HepG2 (cell line): ENCODE data around the gene FBRSL1. TPM values are rescaled to one million over a fixed set of nuclear protein-coding genes. Genes with fewer than 3 reads are reported as not detected.
A peak's percentile ranks its signal among the peaks of the same experiment; 100 is the strongest.

ENCODE experiments used
- ATAC-seq: fragments of 200-7000 bp; cut with Tn5 transposase; 3 replicates; pipeline ENCODE4 v1.9.1; 2020; ENCODE audit warnings: mild to moderate bottlenecking, moderate library complexity
- BruUV-seq: library from RNA; stranded (reverse); fragments of 400-500 nt; replicated peaks from 2 replicates; lab custom pipeline; 2021; lab: Mats Ljungman, UMichigan
- CTCF ChIA-PET: fragments of 300-600 bp; formaldehyde crosslinking; extraction: SDS; loops from one replicate; lab custom pipeline; 2021; ENCODE audit warnings: low total read pairs, inconsistent platforms, low intra/inter-chr PET ratio; lab: Yijun Ruan, JAX
- POLR2A ChIA-PET: fragments of 350-600 bp; sonication (Branson Sonifier 250); formaldehyde crosslinking; loops from one replicate; lab custom pipeline; 2020; ENCODE audit warnings: antibody characterized with exemption, inconsistent platforms; lab: Yijun Ruan, JAX
- DNase-seq: peaks from one replicate; pipeline ENCODE4 v3.0.0-alpha.2; 2015; ENCODE audit warnings: low spot score
- FAIRE-seq: peaks from 3 replicates; lab custom pipeline; 2011; peaks lifted over from hg19 to GRCh38; lab: Jason Lieb, UNC
- H2AFZ ChIP-seq: one replicate; pipeline ENCODE4 v1.6.1; 2011; ENCODE audit warnings: low read length, inconsistent platforms
- H3K27ac ChIP-seq: fragments of 300-600 bp; 3 replicates; pipeline ENCODE4 v1.8.0; 2011; ENCODE audit warnings: mixed run types, mild to moderate bottlenecking, mixed read lengths, low read length, inconsistent platforms; ENCODE audit not compliant: insufficient read depth; ENCODE audit errors: extremely low read length
- H3K27me3 ChIP-seq, 2 experiments: fragments of 200-600 bp in 1 of 2; 2 replicates in 1 of 2; 3 replicates in 1 of 2; pipeline versions ENCODE4 v1.6.0 to v1.8.0; 2011; ENCODE audit warnings: low read length in 2 of 2, mild to moderate bottlenecking in 2 of 2, moderate library complexity in 2 of 2, inconsistent platforms in 1 of 2; ENCODE audit not compliant: insufficient read depth in 2 of 2, control insufficient read depth in 1 of 2
- H3K36me3 ChIP-seq, 2 experiments: fragments of 200-600 bp in 1 of 2; replicated peaks in 1 of 2; 2 replicates in 1 of 2; 3 replicates in 1 of 2; pipeline versions ENCODE4 v1.5.1 to v1.8.0; 2011; ENCODE audit warnings: low read length in 2 of 2, inconsistent platforms in 1 of 2; ENCODE audit not compliant: insufficient read depth in 2 of 2, control insufficient read depth in 1 of 2
- H3K4me1 ChIP-seq: 2 replicates; pipeline ENCODE4 v1.5.1; 2012; ENCODE audit warnings: low read length, inconsistent platforms; ENCODE audit not compliant: insufficient read depth
- H3K4me2 ChIP-seq: 2 replicates; pipeline ENCODE4 v1.6.0; 2011; ENCODE audit warnings: low read depth, low read length, inconsistent platforms
- H3K4me3 ChIP-seq, 3 experiments: fragments of 200-600 bp in 1 of 3; sonication (generic), shearing (Covaris generic) in 1 of 3; replicated peaks in 1 of 3; 2 replicates each; pipeline ENCODE4 v1.5.1; 2011 to 2016; ENCODE audit warnings: low read length in 3 of 3, inconsistent platforms in 2 of 3, low read depth in 2 of 3, mild to moderate bottlenecking in 2 of 3, control low read depth in 1 of 3, mixed read lengths in 1 of 3; ENCODE audit not compliant: insufficient read depth in 1 of 3
- H3K79me2 ChIP-seq: one replicate; pipeline ENCODE4 v1.6.1; 2011; ENCODE audit warnings: low read length, inconsistent platforms; ENCODE audit not compliant: insufficient read depth
- H3K9ac ChIP-seq: 2 replicates; pipeline ENCODE4 v1.6.0; 2011; ENCODE audit warnings: mild to moderate bottlenecking, low read depth, low read length, inconsistent platforms; ENCODE audit not compliant: insufficient read depth
- H3K9me3 ChIP-seq: 2 replicates; pipeline ENCODE4 v1.5.1; 2012; ENCODE audit warnings: mild to moderate bottlenecking, low read length
- H4K20me1 ChIP-seq: 2 replicates; pipeline ENCODE4 v1.6.0; 2011; ENCODE audit warnings: inconsistent platforms, mild to moderate bottlenecking, low read length, moderate library complexity; ENCODE audit not compliant: insufficient read depth
- MIER2 ChIP-seq: IDR thresholded peaks from 2 replicates; pipeline ENCODE4 v1.6.1; 2016; ENCODE audit warnings: missing biosample characterization, missing genetic modification reagents
- PITX1 ChIP-seq: sonication (generic); formaldehyde crosslinking; IDR thresholded peaks from 2 replicates; pipeline ENCODE4 v1.5.1; 2020; ENCODE audit warnings: mild to moderate bottlenecking, missing genetic modification reagents
- REST ChIP-seq, 2 experiments: IDR thresholded peaks; 2 replicates each; pipeline ENCODE4 v1.6.1; 2011 to 2012; ENCODE audit warnings: low read length in 2 of 2, borderline replicate concordance in 1 of 2, low read depth in 1 of 2, mild to moderate bottlenecking in 1 of 2, moderate library complexity in 1 of 2
- TBX3 ChIP-seq: fragments of 450-650 bp; IDR thresholded peaks from 2 replicates; pipeline ENCODE4 v1.6.1; 2017; ENCODE audit warnings: antibody characterized with exemption, mild to moderate bottlenecking, inconsistent platforms, borderline replicate concordance
- ZFX ChIP-seq: sonication (generic); formaldehyde crosslinking; IDR thresholded peaks from 2 replicates; pipeline ENCODE4 v1.4.0; 2020; ENCODE audit warnings: mild to moderate bottlenecking, low read depth, missing genetic modification reagents, moderate library complexity
- ZSCAN31 ChIP-seq: sonication (generic); formaldehyde crosslinking; IDR thresholded peaks from 2 replicates; pipeline ENCODE4 v1.5.0; 2020; ENCODE audit warnings: low read depth, mild to moderate bottlenecking, missing genetic modification reagents
- WGBS: methylation state at CpG from one replicate; pipeline ENCODE4 v1.1.6; 2017; ENCODE audit warnings: low lambda C conversion rate; 5-methylcytosine and 5-hydroxymethylcytosine counted together
- in situ Hi-C: cut with HindIII; loops from 2 replicates; pipeline ENCODE4 v1.10.0; 2017; ENCODE audit warnings: low pct_unique_long_range_greater_than_20kb; ENCODE audit not compliant: extremely low pct_ligation_motif_present
- intact Hi-C: fragments of 100-400 bp; cut with micrococcal nuclease; formaldehyde crosslinking; loops from one replicate; pipeline ENCODE4 v1.10.0; 2022; ENCODE audit not compliant: unreplicated experiment
- polyA plus RNA-seq, 8 experiments: library from polyadenylated mRNA; depleted of rRNA in 3 of 8; stranded (reverse) in 7 of 8; unstranded in 1 of 8; fragments of >200 nt; fragmentation: Illumina TruSeq in 4 of 8; extraction: Trizol in 4 of 8; gene quantifications; 2 replicates each; pipeline versions ENCODE4 v1.2.1 to v1.2.3, GENCODE V29; 2011 to 2016; ENCODE audit warnings: low read depth in 4 of 8, missing spikeins in 1 of 8, mixed read lengths in 1 of 8; ENCODE audit not compliant: insufficient read depth in 1 of 8
- total RNA-seq, 5 experiments: library from RNA; depleted of rRNA; stranded (reverse); fragments of >200 nt; fragmentation: Illumina TruSeq; extraction: Trizol; gene quantifications; 2 replicates each; pipeline ENCODE4 v1.2.3, GENCODE V29; 2016; ENCODE audit warnings: low read depth in 1 of 5

The FBRSL1 gene
- total and polyA plus RNA-seq, 2 of the 13 experiments (the other 11 are each of a cell fraction or from before 2014, with no cell fraction given) = 3.6 to 7.9 TPM

- POLR2A ChIA-PET = no interaction called here
- no peaks in the 10 kb centered on the region for H3K79me2 ChIP-seq
- ATAC-seq (peak; percentile 48; the same call in 2 of the 3 replicates), DNase-seq (no peak), FAIRE-seq (no peak)
- peaks cover 49% of the 10 kb centered on the region for H3K4me1 ChIP-seq
- no TSS peak for BruUV-seq
- H3K36me3 ChIP-seq = no peaks in the 10 kb centered on the region
- no peak overlapping the region for H3K4me3 ChIP-seq
- peak; percentile 84 for TF ChIP-seq MIER2
- no peak for TF ChIP-seq TBX3
- TF ChIP-seq REST (IDR thresholded peaks at IDR 0.05; ENCODE audit: borderline replicate concordance in 1 of 2, low read depth in 1 of 2, low read length in 2 of 2) = peak; percentile 56 to 90
- no peak overlapping the region for H3K27ac ChIP-seq
- no peak overlapping the region for H2AFZ ChIP-seq
- intact Hi-C loops = no loop called here
- WGBS = 20% methylated on average over 10 of the region's 13 CpGs
- no peak overlapping the region for H3K4me2 ChIP-seq
- CTCF ChIA-PET = no interaction called here
- no peaks in the 10 kb centered on the region for H4K20me1 ChIP-seq
- no peaks in the 10 kb centered on the region for H3K9me3 ChIP-seq
- in situ Hi-C loops = no loop called here
- H3K27me3 ChIP-seq = peaks cover 20 to 70% of the 10 kb centered on the region in 2 experiments
- no peak overlapping the region for H3K9ac ChIP-seq
These were observed 43.2 kb upstream of the FBRSL1 start for GRCh38 chr12:132446633-132447326.

- no peaks in the 10 kb centered on the region for H4K20me1 ChIP-seq
- no TSS peak for BruUV-seq
- no peak overlapping the region for H3K4me2 ChIP-seq
- peak; percentile 22; the same call in 1 of the 2 replicates for TF ChIP-seq ZFX
- no peak for TF ChIP-seq ZSCAN31 (CRISPR knock-in tag)
- no peak for TF ChIP-seq PITX1 (CRISPR knock-in tag)
- intact Hi-C loops = no loop called here
- ChIA-PET POLR2A (no interaction called here), CTCF (no interaction called here)
- peaks cover 23 to 75% of the 10 kb centered on the region in 2 experiments for H3K27me3 ChIP-seq
- no peak overlapping the region for H3K4me3 ChIP-seq
- ATAC-seq (no peak), FAIRE-seq (no peak), DNase-seq (no peak)
- H2AFZ ChIP-seq = no peak overlapping the region
- 53% methylated on average over 12 of the region's 14 CpGs for WGBS
- no peaks in the 10 kb centered on the region for H3K79me2 ChIP-seq
- H3K9ac ChIP-seq = no peak overlapping the region
- H3K27ac ChIP-seq = no peak overlapping the region
- no peaks in the 10 kb centered on the region for H3K9me3 ChIP-seq
- H3K4me1 ChIP-seq = peaks cover 46% of the 10 kb centered on the region
- in situ Hi-C loops = no loop called here
- H3K36me3 ChIP-seq = no peaks in the 10 kb centered on the region
These were observed 42.6 kb upstream of the FBRSL1 start for GRCh38 chr12:132447327-132447720.
